Measurements from ENCODE around the gene OR1I1. TPM values are rescaled to one million over a fixed set of nuclear protein-coding genes. Genes with fewer than 3 reads are reported as not detected.
"Not testable (repeated sequence)": the region's sequence is repeated elsewhere in the genome, so short reads cannot be mapped to it uniquely, and the experiment has no call there.

OR1I1 gene, protein sequence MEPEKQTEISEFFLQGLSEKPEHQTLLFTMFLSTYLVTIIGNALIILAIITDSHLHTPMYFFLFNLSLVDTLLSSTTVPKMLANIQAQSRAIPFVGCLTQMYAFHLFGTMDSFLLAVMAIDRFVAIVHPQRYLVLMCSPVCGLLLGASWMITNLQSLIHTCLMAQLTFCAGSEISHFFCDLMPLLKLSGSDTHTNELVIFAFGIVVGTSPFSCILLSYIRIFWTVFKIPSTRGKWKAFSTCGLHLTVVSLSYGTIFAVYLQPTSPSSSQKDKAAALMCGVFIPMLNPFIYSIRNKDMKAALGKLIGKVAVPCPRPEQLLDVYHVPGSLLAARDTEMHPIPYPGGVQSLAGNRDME
- polyA plus RNA-seq (ENCODE audit: insufficient read length in 3 of 3) = under 1 TPM; 0.04 to 0.09 (median 0.06) TPM
- long read RNA-seq, donor 1, partial matches to known transcripts = 0 of 1 reads
- long read RNA-seq, donor 1, other reads (novel, unspliced or antisense) = 0 of 1 reads
- long read RNA-seq, donor 2 = 0 reads
- long read RNA-seq, donor 3 = 0 reads
- long read RNA-seq, donor 4 = 0 reads
- long read RNA-seq, donor 5 = 0 reads
- long read RNA-seq, donor 6 = 0 reads
- long read RNA-seq, donor 7 = 0 reads
- long read RNA-seq, donor 8 = 0 reads
- long read RNA-seq, donor 9 = 0 reads
- long read RNA-seq, donor 10, partial matches to known transcripts = 0 of 1 reads
- long read RNA-seq, donor 10, other reads (novel, unspliced or antisense) = 0 of 1 reads
- long read RNA-seq, donor 11 = 0 reads
- long read RNA-seq, donor 12 = 0 reads
- long read RNA-seq, donor 13 = 0 reads
- long read RNA-seq, donor 14 = 0 reads
- long read RNA-seq, donor 15 = 0 reads
- long read RNA-seq, donor 16 = 0 reads

DNA sequence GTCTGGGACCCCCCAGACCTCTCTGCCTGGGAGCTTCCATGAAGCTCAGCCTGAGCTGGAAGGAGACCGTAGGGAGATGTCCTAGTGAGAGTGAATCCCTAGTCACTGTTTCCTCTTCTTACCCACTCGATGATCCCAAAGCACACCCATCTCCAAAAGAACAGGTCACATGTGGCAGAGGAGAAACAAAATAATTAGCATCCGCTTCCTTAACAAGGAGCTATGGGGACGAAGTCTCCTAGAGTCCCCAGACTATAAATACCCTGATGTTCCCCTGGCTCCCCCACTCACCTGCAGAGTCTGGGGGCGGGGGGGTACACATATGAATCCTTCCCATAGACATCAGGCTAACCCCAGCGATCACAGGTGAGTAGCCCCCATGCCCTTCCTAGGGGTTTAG, at the start of gene OR1I1:
Gene OR1I1 (plus strand): TSS at position 301 of the 400 bp plus-strand sequence. CDS start 4,855 bp downstream, outside the sequence.
- no peak for DNase-seq (ENCODE audit: extremely low read depth in 1 of 11, low read depth in 9 of 11, low spot score in 4 of 11)

DNA sequence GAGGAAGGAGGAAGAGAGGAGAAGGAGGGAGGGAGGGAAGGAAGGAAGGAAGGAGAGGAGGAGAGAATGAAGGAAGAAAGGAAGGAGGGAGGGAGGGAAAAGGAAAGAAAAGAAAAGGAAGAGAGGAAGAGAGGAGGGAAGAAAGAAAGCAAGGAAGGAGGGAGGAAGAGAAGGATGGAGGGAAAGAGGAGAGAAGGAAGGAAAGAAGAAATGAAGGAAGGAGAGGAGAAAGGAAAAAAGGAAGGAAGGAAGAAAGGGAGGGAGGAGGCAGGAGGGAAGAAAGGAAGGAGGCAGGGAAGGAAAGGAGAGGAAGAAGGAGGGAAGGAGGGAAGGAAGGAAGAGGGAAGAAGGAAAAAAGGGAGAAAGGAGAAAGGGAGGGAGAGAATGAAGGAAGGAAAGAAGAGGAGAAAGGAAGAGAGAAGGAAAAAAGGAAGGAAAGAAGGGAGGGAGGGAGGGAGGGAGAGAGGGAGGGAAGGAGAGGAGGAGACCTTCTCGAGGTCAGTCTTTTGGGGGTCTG, 46.2 kb upstream of the OR1I1 start:
- no peak for DNase-seq (ENCODE audit: extremely low read depth in 1 of 11, low read depth in 9 of 11, low spot score in 4 of 11)

GRCh38 chr19:15037586-15037985, 44.4 kb upstream of the OR1I1 start:
- DNase-seq (ENCODE audit: extremely low read depth in 1 of 11, low read depth in 9 of 11, low spot score in 4 of 11) = no peak

GRCh38 chr19:15038294-15038693, 43.7 kb upstream of the OR1I1 start:
- no peak for DNase-seq (ENCODE audit: extremely low read depth in 1 of 11, low read depth in 9 of 11, low spot score in 4 of 11)

GRCh38 chr19:15042003-15042402, 40.0 kb upstream of the OR1I1 start:
- DNase-seq (ENCODE audit: extremely low read depth in 1 of 11, low read depth in 9 of 11, low spot score in 4 of 11) = no peak

GRCh38 chr19:15042826-15043225, 39.2 kb upstream of the OR1I1 start:
- no peak for DNase-seq (ENCODE audit: extremely low read depth in 1 of 11, low read depth in 9 of 11, low spot score in 4 of 11)

GRCh38 chr19:15045506-15045905, 36.5 kb upstream of the OR1I1 start:
- DNase-seq (ENCODE audit: extremely low read depth in 1 of 11, low read depth in 9 of 11, low spot score in 4 of 11) = no peak

DNA sequence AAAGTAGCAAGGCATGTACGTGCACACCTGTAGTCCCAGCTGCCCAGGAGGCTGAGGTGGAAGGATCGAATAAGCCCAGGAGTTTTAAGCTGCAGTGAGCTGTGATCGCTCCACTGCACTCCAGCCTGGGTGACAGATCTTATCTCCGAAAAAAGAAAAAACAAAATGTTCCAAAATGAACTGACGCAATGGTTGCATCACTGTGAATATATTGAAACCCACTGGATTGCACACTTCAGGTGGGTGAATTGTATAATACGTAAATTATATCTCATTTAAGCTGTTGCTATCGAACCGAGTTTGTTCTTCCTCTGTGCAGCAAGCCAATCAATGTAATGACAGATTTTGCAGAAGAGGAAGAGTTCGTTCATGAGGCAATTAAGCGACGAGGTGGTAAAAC, 34.3 kb upstream of the OR1I1 start:
- DNase-seq (ENCODE audit: extremely low read depth in 1 of 11, low read depth in 9 of 11, low spot score in 4 of 11) = no peak

DNA sequence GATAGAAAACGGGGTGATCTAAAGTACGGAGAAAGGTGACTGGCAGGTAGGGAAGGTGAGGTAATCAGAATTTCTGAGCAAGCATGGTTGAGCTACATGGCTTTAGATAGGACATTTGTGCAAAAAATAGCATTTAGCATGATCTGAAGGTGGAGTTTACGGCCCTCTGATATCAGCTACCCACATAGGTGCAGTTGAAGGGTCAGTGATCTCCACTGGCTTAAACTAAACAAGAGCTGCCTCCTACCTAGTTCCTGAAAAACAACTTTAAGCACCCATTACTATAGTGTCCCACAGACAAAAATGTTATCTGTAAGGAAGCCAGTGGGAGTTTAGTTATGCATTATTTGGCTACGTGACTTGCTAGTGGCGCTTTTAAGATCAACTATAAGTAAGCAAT, 33.9 kb upstream of the OR1I1 start:
- no peak for DNase-seq (ENCODE audit: extremely low read depth in 1 of 11, low read depth in 9 of 11, low spot score in 4 of 11)

GRCh38 chr19:15048885-15049541, 33.0 kb upstream of the OR1I1 start, which contains the start of gene CASP14:
CASP14 (plus strand) TSS chr19:15049480; CDS start chr19:15052252, 2,772 bp downstream.
- DNase-seq (ENCODE audit: extremely low read depth in 1 of 11, low read depth in 9 of 11, low spot score in 4 of 11) = no peak

GRCh38 chr19:15050639-15051038, 31.4 kb upstream of the OR1I1 start:
- no peak for DNase-seq (ENCODE audit: extremely low read depth in 1 of 11, low read depth in 9 of 11, low spot score in 4 of 11)

- DNase-seq (ENCODE audit: extremely low read depth in 1 of 11, low read depth in 9 of 11, low spot score in 4 of 11) = no peak
Measured at GRCh38 chr19:15062036-15062435, 20.0 kb upstream of the OR1I1 start.

- not testable (repeated sequence) for DNase-seq (ENCODE audit: extremely low read depth in 1 of 11, low read depth in 9 of 11, low spot score in 4 of 11)
Measured at GRCh38 chr19:15070386-15070785, 11.6 kb upstream of the OR1I1 start.

- peak in 4 of 11 donors; percentile 7 to 15 (median 12) for DNase-seq (ENCODE audit: extremely low read depth in 1 of 11, low read depth in 9 of 11, low spot score in 4 of 11)
Measured at GRCh38 chr19:15072930-15073647, 8.9 kb upstream of the OR1I1 start.

GRCh38 chr19:15074371-15074770, 7.6 kb upstream of the OR1I1 start:
- DNase-seq (ENCODE audit: extremely low read depth in 1 of 11, low read depth in 9 of 11, low spot score in 4 of 11) = no peak

GRCh38 chr19:15075806-15076205, 6.2 kb upstream of the OR1I1 start:
- DNase-seq (ENCODE audit: extremely low read depth in 1 of 11, low read depth in 9 of 11, low spot score in 4 of 11) = no peak

DNA sequence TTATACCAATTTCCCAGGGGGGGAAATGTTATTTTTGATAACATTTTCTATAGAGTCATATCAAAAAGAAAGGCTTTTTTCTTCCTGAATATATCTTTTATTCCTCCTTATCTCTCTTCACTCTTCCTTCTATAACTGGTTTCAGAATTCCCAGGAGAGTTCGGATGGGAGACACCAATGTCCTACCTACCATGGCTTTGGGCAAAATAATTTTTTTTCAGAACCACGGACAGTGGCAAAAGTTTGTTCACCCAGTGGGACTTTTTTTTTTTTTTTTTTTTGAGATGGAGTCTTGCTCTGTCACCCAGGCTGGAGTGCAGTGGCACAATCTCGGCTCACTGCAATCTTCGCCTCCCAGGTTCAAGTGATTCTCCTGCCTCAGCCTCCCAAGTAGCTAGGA, 2.0 kb upstream of the OR1I1 start:
- peak in 1 of 11 donors; percentile 6 for DNase-seq (ENCODE audit: extremely low read depth in 1 of 11, low read depth in 9 of 11, low spot score in 4 of 11)

- DNase-seq (ENCODE audit: extremely low read depth in 1 of 11, low read depth in 9 of 11, low spot score in 4 of 11) = no peak
Measured at GRCh38 chr19:15087182-15087581, 5.2 kb downstream of the OR1I1 start.
